A549 (cell line): ENCODE data around the gene PIK3C2B.

Source experiments
- BHLHE40 ChIP-seq: IDR thresholded peaks from 2 replicates; pipeline ENCODE4 v1.6.1; 2012; ENCODE audit warnings: low read depth, low read length, inconsistent platforms
- CTCF ChIP-seq: fragments of >200 bp; sonication (Bioruptor Twin); formaldehyde crosslinking; IDR thresholded peaks from 3 replicates; pipeline ENCODE4 v1.5.1; 2016
- EP300 ChIP-seq, 2 experiments: fragments of >200 bp; sonication (Bioruptor Twin); formaldehyde crosslinking; IDR thresholded peaks; 2 replicates in 1 of 2; 3 replicates in 1 of 2; pipeline ENCODE4 v1.6.1; 2016 to 2017
- HDAC2 ChIP-seq: fragments of 200-600 bp; sonication (generic); IDR thresholded peaks from 2 replicates; pipeline ENCODE4 v1.6.1; 2016
- POLR2A ChIP-seq: IDR thresholded peaks from 2 replicates; pipeline ENCODE4 v1.6.1; 2012; ENCODE audit warnings: mild to moderate bottlenecking, low read length

DNA sequence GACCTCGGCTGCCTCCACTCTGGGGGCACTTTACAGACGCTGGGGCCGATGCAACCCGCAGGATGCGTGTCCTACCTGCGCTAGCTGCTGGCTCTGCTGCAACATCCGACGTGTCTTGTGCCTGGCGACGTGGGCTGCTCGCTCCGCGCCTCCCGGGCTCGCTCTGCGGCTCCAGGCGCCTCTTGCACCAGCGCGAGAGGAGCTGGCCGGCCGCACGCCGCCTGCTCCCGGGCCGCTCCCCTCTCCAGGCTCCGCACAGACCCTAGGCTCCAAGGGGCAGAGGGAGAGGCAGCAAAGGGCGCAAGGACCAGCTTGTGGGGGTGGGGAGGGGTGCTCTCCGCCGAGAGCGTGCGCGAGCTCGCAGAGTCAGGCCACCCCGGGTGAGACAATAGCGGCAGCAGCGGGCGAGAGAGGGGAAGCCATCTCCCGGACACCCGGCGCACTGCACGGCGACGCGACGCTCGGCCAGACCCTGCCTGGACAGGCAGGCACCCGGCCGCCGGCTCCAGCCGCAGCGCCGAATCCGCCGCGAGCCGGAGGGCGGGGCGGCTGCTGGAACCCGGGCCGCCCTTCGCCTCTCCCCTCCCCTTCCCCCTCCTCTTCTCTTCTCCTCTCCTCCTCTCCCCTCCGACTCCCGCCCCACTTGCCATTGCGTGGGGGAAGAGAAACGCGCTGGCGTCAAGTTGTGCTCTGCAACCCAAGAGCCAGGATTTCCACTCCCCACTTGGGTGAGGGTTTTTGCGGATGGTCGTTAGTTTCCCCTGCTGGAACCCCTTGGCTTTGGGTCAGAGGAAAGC, at the start of gene PIK3C2B:
- TF ChIP-seq CTCF: peak; percentile 20; the same call in 2 of the 3 replicates
- TF ChIP-seq EP300 (IDR thresholded peaks at IDR 0.05): no peak
- TF ChIP-seq HDAC2: no peak
- peak; percentile 93 for TF ChIP-seq POLR2A
- TF ChIP-seq BHLHE40: no peak
